ENCODE measurements around the gene MBNL2.

Gene MBNL2

DNA sequence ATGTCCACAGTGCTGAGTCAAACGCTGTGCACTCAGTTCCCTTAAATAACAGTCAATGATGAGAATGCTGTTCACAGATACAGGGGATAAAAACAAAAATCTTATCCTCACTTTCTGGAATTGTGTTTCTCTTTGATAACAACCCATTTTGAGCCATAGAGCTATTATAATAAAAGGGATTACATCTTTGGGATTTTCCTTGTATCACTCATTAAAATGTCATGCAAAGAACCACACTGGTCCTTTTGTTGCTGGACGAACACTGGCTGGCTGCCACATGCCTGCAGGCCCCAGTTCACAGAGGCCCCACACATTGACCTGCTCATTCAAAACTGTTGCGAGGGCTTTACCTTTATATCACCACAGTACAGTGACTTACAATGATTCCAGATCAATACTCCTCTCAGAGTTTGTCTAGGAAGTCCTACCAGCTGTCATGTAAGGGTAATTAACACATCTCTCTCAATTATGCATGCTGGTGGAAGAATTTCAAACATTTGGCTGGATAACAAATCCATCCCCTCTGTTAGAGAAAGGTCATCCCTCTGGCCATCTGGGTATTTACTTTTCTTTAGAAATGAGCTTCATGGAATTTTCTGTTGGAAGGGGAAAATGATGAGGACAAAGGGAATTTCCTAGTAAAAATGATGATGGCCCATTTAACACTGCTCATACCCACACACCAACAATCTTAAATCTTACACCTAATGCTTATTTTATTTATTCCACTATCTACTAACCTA, 85.9 kb downstream of the MBNL2 start:
- DNase-seq (ENCODE audit: low spot score in 2 of 2) (no peak), ATAC-seq (ENCODE audit: low read depth) (no peak)
- no peak overlapping the region for H3K4me3 Mint-ChIP-seq
- no peak overlapping the region for H3K27ac Mint-ChIP-seq
- no peaks in the 10 kb centered on the region for H3K9me3 Mint-ChIP-seq
- peaks cover 12% of the 10 kb centered on the region for H3K4me1 Mint-ChIP-seq
- no peaks in the 10 kb centered on the region for H3K27me3 Mint-ChIP-seq
- H3K36me3 Mint-ChIP-seq = peaks cover 19% of the 10 kb centered on the region

DNA sequence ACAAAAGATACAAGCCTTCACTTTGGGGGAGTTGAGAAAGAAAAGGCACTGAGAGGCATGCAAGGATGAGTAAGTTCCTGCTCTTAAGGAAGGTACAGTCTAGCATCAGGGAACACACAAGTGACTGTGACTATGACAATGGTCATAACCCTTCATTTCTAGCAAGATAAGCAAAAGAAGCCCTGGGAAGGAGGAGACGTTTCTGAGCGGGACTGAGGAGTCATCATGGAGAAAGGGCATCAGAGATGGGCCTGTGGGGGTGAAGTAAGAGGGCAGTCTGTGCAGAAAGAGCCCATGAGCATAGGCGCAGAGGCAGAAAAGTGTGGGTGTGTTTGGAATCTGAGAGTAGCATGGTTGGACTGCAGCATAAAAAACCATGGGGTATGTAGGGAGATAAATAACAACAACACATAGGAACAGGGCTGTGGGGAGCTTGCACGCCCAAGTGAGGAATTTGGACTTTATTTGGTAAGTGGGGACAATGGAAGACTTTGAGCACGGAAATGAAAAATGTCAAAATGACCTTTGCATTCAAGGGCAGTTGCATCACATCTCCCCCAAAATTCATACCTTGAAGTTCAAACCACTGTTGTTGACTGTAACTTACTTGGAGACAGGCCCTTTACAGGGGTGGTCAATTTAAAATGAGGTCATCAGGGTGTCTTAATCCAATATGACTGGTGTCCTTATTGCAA, 86.7 kb downstream of the MBNL2 start:
- DNase-seq (ENCODE audit: low spot score in 2 of 2) = no peak
- Mint-ChIP-seq H3K27ac (no peak overlapping the region), H3K27me3 (no peaks in the 10 kb centered on the region), H3K4me1 (peaks cover 12% of the 10 kb centered on the region), H3K4me3 (no peak overlapping the region), H3K36me3 (peaks cover 19% of the 10 kb centered on the region), H3K9me3 (no peaks in the 10 kb centered on the region)
- no peak for ATAC-seq (ENCODE audit: low read depth)

DNA sequence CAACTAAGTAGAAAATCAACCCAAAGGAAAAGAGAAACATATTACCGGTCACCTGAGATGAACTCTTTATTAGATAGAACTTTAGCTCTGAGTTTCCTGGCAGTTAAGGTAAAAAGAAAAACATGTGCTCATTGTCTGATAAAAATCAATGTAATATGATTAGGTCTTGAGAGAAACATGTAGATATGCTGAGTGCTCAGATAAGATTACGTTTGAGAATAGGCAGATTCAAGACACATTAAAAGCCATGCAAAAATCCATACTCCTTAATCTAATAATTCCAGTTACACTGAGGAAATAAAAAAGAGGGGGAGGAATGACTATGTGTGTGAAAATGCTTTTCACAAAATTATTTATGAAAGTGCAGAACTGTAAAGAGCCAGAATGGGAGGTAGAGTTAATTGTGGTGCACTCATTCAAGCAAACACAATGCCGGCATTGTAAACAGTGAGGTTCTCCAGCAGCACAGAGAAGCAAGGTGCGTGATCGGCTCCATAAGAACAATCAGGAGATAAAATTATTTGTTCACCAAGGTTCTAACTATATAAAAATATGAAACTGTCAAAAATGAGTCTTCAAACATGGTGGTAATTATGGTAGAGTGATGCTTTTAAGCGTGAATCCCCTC, 88.8 kb downstream of the MBNL2 start:
- Mint-ChIP-seq H3K27me3 (no peaks in the 10 kb centered on the region), H3K4me3 (no peak overlapping the region), H3K36me3 (peaks cover 30% of the 10 kb centered on the region), H3K27ac (no peak overlapping the region), H3K9me3 (peaks cover 3% of the 10 kb centered on the region), H3K4me1 (peaks cover 21% of the 10 kb centered on the region)
- ATAC-seq (ENCODE audit: low read depth) (no peak), DNase-seq (ENCODE audit: low spot score in 2 of 2) (no peak)

DNA sequence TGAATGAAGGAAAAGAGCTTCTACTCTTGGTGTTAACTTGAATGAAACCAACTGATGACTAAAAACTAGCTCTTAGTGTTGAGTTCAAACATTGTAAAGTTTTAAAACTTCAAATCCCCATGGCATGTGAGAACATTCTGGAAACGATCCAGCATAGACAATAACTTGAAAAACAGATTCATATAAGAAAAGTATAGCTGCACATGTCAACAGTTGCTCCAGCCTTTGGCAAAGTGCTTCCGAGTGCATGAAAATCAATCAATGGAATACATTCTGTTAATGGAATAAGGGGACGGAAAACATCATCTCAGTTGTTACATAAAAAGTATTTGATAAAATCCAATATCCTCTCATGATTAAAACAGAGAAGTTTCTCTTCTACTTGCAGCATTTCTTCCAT, 89.8 kb downstream of the MBNL2 start:
- no peak for DNase-seq (ENCODE audit: low spot score in 2 of 2)
- no peak for ATAC-seq (ENCODE audit: low read depth)
- Mint-ChIP-seq H3K36me3 (peaks cover 34% of the 10 kb centered on the region), H3K27me3 (no peaks in the 10 kb centered on the region), H3K9me3 (peaks cover 3% of the 10 kb centered on the region), H3K27ac (no peak overlapping the region), H3K4me3 (no peak overlapping the region), H3K4me1 (peaks cover 24% of the 10 kb centered on the region)

DNA sequence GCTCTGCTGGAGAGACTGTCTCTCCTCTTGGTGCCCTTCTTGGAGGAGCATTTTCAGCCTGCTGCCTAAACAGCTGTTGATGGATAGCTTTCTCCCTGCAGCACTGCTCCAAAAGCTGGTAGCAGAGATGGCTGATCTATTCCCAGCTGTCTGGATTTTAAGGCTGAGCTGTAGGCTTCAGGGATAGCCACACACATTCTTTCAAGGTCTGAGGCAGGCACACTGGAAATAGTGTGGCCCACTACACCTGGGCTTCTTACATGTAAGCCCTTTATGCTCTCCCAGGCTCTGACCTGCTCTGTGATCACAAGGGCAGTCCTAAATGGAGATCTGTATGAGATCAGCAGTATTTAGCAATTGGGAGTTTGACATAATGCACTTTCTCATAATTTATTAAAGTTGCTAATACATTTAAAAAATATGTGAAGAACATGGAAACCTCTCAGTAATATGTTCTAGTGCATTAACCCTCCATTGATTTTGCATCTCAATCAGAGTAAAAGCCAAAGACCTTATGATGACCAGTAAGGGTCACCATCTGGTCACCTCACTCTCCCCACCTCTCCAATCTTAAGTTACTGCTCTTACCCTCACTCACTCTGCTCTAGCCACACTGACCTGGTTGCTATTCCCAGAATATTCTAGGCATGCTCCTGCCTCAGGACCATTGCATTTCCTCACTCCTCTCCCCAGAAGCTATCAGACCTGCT, 91.6 kb downstream of the MBNL2 start:
- H3K9me3 Mint-ChIP-seq = peaks cover 3% of the 10 kb centered on the region
- H3K27me3 Mint-ChIP-seq = no peaks in the 10 kb centered on the region
- ATAC-seq (ENCODE audit: low read depth) = no peak

DNA sequence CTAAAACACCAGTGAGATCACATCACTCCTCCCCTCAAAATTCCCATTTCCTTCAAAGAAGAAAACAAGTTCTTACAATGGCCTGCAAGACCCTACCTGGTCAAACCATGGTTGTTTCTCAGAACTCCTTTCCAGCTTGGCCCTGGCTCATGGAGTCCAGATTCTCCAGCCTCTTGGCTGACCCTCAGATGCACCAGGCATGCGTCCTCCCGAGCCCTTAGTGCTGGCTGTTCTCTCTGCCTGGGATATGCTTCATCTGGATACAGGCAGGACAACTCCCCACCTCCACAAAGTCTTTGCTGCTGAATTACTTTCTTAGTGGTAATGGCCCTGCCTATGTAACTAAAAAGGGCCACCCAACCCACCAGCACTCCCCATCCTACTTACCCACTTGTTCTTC, 94.3 kb downstream of the MBNL2 start:
- Mint-ChIP-seq H3K27me3 (no peaks in the 10 kb centered on the region), H3K27ac (peak overlapping the region; percentile 2), H3K36me3 (peaks cover 28% of the 10 kb centered on the region), H3K9me3 (peaks cover 3% of the 10 kb centered on the region), H3K4me1 (peaks cover 35% of the 10 kb centered on the region), H3K4me3 (no peak overlapping the region)
- ATAC-seq (ENCODE audit: low read depth) (no peak), DNase-seq (ENCODE audit: low spot score in 2 of 2) (no peak)

More for the DNA sequence above, 91.6 kb downstream of the MBNL2 start:
- no peak overlapping the region for H3K4me3 Mint-ChIP-seq
- no peak for DNase-seq (ENCODE audit: low spot score in 2 of 2)
- H3K27ac Mint-ChIP-seq = peak overlapping the region; percentile 4
- H3K36me3 Mint-ChIP-seq = peaks cover 35% of the 10 kb centered on the region
- peaks cover 32% of the 10 kb centered on the region for H3K4me1 Mint-ChIP-seq

DNA sequence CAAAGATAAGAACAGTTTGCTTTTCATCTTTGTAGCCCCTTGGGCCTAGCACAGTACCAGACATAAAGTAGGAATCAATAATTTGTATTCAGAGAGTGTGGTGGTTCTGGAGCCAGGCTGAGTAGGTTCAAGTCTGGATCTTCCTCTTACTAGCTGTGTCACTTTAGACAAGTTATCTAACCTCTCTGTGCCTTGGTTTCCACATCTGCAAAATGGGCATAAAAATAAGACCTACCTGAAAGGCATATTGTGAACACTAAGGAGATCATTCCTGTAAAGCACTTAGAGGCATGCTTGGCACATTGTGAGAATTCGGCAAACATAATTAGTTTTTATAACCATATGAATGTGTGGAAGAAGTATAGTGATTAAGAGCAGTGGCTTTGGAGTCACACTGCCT, 95.8 kb downstream of the MBNL2 start:
- Mint-ChIP-seq H3K27me3 (no peaks in the 10 kb centered on the region), H3K36me3 (peaks cover 26% of the 10 kb centered on the region), H3K9me3 (peaks cover 3% of the 10 kb centered on the region), H3K4me3 (no peak overlapping the region), H3K27ac (peak overlapping the region; percentile 81), H3K4me1 (peaks cover 36% of the 10 kb centered on the region)
- no peak for DNase-seq (ENCODE audit: low spot score in 2 of 2)
- no peak for ATAC-seq (ENCODE audit: low read depth)

DNA sequence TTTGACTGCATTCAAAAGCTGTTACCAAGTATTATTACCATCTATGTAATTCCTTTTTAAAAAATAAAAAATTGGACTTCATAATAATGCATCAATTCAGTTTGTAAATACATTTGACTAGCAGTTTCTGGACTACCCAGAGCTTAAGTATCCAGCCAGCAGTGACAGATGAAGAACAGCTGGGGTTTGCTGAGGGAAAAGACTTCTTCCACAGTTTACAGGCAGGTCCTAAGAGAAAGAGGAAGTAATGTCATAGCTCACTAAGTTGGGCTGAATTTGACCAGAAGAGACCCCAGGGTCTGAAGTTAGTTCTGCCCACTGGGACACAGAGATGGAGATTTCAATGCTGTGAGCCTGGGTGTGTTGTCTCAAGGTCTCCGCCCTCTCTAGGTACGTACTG, 96.4 kb downstream of the MBNL2 start:
- Mint-ChIP-seq H3K9me3 (peaks cover 3% of the 10 kb centered on the region), H3K36me3 (peaks cover 26% of the 10 kb centered on the region), H3K4me3 (no peak overlapping the region), H3K4me1 (peaks cover 36% of the 10 kb centered on the region), H3K27ac (peak overlapping the region; percentile 28), H3K27me3 (no peaks in the 10 kb centered on the region)
- no peak for DNase-seq (ENCODE audit: low spot score in 2 of 2)
- peak; percentile 22 for ATAC-seq (ENCODE audit: low read depth)

DNA sequence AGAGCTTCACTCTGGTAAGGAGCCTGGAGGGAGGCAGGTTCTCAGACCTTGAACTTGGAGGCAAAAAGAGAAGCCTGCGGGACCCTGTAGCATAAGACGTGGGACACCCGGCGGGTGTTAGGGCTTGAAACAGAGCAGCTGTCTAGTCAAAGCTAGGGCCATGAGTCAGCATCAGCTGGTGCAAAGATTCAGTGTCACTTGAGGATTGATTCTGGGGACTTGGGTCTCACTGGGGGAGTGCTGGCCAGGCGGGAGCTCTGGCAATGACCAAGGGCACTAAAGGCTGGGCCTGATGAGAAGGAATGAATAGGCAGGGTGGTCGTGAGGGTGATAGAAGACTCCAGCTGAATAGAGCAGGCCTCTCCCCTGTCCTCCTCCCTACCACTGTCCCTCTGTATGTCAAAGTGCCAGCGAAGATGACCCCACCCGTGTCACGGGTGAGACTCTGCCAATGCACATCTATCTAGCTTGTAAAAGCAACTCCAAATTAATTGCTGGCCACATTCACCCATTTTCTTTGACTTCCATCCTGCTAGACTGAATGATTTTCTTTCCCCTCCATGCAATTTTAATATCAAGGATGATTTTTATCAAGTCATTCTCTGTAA, 97.1 kb downstream of the MBNL2 start:
- ATAC-seq (ENCODE audit: low read depth) (no peak), DNase-seq (ENCODE audit: low spot score in 2 of 2) (no peak)
- Mint-ChIP-seq H3K27ac (no peak overlapping the region), H3K4me1 (peaks cover 36% of the 10 kb centered on the region), H3K9me3 (peaks cover under 1% of the 10 kb centered on the region), H3K4me3 (no peak overlapping the region), H3K36me3 (peaks cover 26% of the 10 kb centered on the region), H3K27me3 (no peaks in the 10 kb centered on the region)

DNA sequence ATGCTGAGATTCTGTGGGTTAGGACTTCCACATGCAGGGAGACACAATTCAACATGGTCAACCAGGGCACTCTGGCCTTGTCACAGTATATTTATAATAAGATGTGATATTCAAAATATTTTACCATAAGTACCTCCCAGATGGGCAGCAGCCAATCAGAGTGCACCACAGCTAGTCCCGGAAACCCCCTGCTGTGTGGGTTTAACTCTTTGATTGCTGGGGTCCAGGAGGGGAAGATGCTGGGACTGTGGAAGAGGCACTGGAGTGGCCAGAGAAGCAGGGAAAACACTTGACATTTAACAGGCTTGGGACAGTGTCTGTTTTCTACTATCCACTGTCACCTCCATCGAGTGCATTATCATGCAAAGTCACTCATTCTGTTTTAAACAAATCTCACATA, 99.0 kb downstream of the MBNL2 start:
- Mint-ChIP-seq H3K9me3 (no peaks in the 10 kb centered on the region), H3K36me3 (peaks cover 19% of the 10 kb centered on the region), H3K4me1 (peaks cover 30% of the 10 kb centered on the region), H3K4me3 (no peak overlapping the region), H3K27ac (no peak overlapping the region), H3K27me3 (no peaks in the 10 kb centered on the region)
- DNase-seq (ENCODE audit: low spot score in 2 of 2) (no peak), ATAC-seq (ENCODE audit: low read depth) (no peak)

DNA sequence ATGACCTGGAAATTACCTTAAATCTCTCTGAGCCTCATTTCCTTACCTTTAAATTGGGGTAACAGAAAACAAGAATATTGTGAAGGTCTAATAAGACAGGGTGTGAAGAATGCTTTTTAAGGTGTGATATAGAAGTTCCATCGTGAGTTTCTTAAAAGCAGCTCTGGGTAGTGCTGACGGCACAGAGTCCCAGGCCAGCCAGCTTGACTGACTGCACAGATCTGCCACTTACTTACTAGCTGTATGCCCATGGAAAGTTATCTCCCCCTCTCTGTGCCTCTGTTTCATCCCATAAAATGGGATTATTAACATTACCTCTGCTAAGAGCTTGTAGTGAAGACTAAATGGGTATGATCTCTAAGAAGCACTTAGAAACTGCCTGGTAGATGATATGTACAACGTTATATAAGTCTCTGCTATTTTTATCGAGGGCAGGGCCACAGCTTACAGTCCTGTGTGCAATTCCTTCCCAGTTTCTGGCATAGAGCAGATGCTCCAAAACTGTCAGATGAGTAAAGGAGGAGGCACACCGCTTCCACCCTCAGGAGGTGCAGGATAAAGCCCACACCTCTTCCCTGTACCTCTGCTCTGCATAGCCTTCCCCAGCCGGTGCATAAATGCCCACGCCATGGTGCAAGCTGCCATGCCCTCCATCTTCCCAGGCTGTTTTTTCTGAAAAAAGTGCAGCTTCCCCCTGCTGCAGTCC, 99.6 kb downstream of the MBNL2 start:
- no peaks in the 10 kb centered on the region for H3K9me3 Mint-ChIP-seq
- no peak overlapping the region for H3K27ac Mint-ChIP-seq
- no peaks in the 10 kb centered on the region for H3K27me3 Mint-ChIP-seq
- ATAC-seq (ENCODE audit: low read depth) = no peak
- H3K4me1 Mint-ChIP-seq = peaks cover 26% of the 10 kb centered on the region
- DNase-seq (ENCODE audit: low spot score in 2 of 2) = no peak
- peaks cover 14% of the 10 kb centered on the region for H3K36me3 Mint-ChIP-seq
- no peak overlapping the region for H3K4me3 Mint-ChIP-seq

DNA sequence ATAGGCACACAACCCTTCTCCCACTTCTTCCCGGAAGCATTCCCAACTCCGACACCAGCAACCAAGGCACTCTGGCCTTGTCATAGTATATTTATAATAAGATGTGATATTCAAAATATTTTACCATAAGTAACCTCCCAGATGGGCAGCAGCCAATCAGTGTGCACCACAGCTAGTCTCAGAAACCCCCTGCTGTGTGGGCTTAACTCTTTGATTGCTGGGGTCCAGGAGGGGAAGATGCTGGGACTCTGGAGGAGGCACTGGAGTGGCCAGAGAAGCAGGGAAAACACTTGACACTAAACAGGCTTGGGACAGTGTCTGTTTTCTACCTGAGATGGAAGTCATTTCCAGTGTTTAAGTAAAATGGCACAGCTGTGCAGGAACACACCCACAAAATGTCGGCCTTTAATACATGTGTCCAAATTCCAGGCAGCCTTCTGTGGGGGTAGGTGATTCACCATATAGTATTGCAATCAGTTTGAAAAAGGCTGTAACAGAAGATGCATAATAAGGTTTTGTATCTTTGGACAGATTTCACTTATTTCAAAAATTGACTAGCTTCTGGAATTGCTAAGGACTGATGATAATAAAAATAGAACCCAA, 100.7 kb downstream of the MBNL2 start:
- Mint-ChIP-seq H3K4me1 (peaks cover 22% of the 10 kb centered on the region), H3K4me3 (no peak overlapping the region), H3K9me3 (no peaks in the 10 kb centered on the region), H3K36me3 (peaks cover 12% of the 10 kb centered on the region), H3K27ac (no peak overlapping the region), H3K27me3 (no peaks in the 10 kb centered on the region)
- ATAC-seq (ENCODE audit: low read depth) (no peak), DNase-seq (ENCODE audit: low spot score in 2 of 2) (no peak)

DNA sequence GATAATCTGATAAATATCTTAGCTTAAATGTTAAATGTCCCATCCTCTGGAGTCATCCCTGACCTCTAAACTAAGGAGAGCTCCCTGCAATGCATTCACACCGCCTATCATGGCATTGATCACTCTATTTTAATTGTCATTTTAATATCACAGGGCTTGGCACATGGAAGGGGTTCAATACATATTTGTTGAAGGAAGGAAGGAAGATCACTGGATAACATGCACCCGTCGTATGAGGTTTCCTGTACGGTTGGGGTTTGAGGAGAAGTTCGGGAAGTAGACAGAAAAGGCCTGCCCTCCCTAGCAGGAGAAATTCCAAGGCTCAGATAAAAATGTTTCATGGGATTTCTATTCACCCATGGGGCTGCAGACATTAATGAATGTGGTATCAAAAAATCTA, 102.0 kb downstream of the MBNL2 start:
- Mint-ChIP-seq H3K4me1 (peaks cover 13% of the 10 kb centered on the region), H3K27me3 (no peaks in the 10 kb centered on the region), H3K36me3 (peaks cover 8% of the 10 kb centered on the region), H3K4me3 (no peak overlapping the region), H3K27ac (no peak overlapping the region), H3K9me3 (no peaks in the 10 kb centered on the region)
- DNase-seq (ENCODE audit: low spot score in 2 of 2) (no peak), ATAC-seq (ENCODE audit: low read depth) (no peak)

All from memory B cell (primary cell).